D721Med (cell line): Measurements from ENCODE around the gene NODAL.

Source experiments
- DNase-seq: peaks from one replicate; pipeline ENCODE4 v3.0.0; 2011; ENCODE audit warnings: low spot score; ENCODE audit not compliant: insufficient read length
- FAIRE-seq: peaks from 2 replicates; lab custom pipeline; 2011; peaks lifted over from hg19 to GRCh38; lab: Jason Lieb, UNC
- CTCF ChIP-seq: IDR thresholded peaks from 2 replicates; pipeline ENCODE4 v1.5.1; 2012; ENCODE audit warnings: mild to moderate bottlenecking, control low read depth; ENCODE audit not compliant: insufficient read depth; ENCODE audit errors: missing control alignments

Gene NODAL

GRCh38 chr10:70475661-70476060 is 34.2 kb upstream of the NODAL start:
- DNase-seq, result no peak
- no peak for FAIRE-seq
- no peak for TF ChIP-seq CTCF

GRCh38 chr10:70474780-70475179 is 33.3 kb upstream of the NODAL start:
- FAIRE-seq (no peak), DNase-seq (no peak)
- TF ChIP-seq CTCF, result no peak

- DNase-seq (no peak), FAIRE-seq (no peak)
- TF ChIP-seq CTCF, result no peak
These were observed 31.4 kb upstream of the NODAL start for GRCh38 chr10:70472799-70473454.

GRCh38 chr10:70466951-70467350 is 25.5 kb upstream of the NODAL start:
- DNase-seq (no peak), FAIRE-seq (no peak)
- TF ChIP-seq CTCF, result no peak

- no peak for TF ChIP-seq CTCF
- DNase-seq, result no peak
- FAIRE-seq, result no peak
These were observed 24.4 kb upstream of the NODAL start for GRCh38 chr10:70465832-70466231.

- no peak for FAIRE-seq
- no peak for DNase-seq
- no peak for TF ChIP-seq CTCF
These were observed 23.8 kb upstream of the NODAL start for GRCh38 chr10:70465278-70465677.

GRCh38 chr10:70462349-70462984 is 21.0 kb upstream of the NODAL start:
- DNase-seq (no peak), FAIRE-seq (no peak)
- TF ChIP-seq CTCF, result no peak
